ENCODE data around the gene CRELD2.

The CRELD2 gene

GRCh38 chr22:49953680-49954344 lies 35.4 kb downstream of the CRELD2 start:
- H3K4me1 ChIP-seq (ENCODE audit: control insufficient read depth, insufficient read depth, low read length), result no peaks in the 10 kb centered on the region
- H3K9ac ChIP-seq (ENCODE audit: low read depth, low read length), result no peak overlapping the region

GRCh38 chr22:49954354-49954753 lies 35.9 kb downstream of the CRELD2 start:
- Histone ChIP-seq H3K4me1 (ENCODE audit: control insufficient read depth, insufficient read depth, low read length) (no peaks in the 10 kb centered on the region), H3K27me3 (ENCODE audit: control insufficient read depth, insufficient read depth, low read length) (no peaks in the 10 kb centered on the region), H3K36me3 (ENCODE audit: control insufficient read depth, insufficient read depth, low read length) (no peaks in the 10 kb centered on the region), H3K9ac (ENCODE audit: low read depth, low read length) (no peak overlapping the region), H3K9me3 (ENCODE audit: control insufficient read depth, insufficient read depth, low read length) (no peaks in the 10 kb centered on the region), H3K4me3 (ENCODE audit: low read depth, low read length) (no peak overlapping the region)

More at GRCh38 chr22:49953680-49954344, 35.4 kb downstream of the CRELD2 start:
- Histone ChIP-seq H3K9me3 (ENCODE audit: control insufficient read depth, insufficient read depth, low read length) (no peaks in the 10 kb centered on the region), H3K36me3 (ENCODE audit: control insufficient read depth, insufficient read depth, low read length) (no peaks in the 10 kb centered on the region), H3K27me3 (ENCODE audit: control insufficient read depth, insufficient read depth, low read length) (no peaks in the 10 kb centered on the region), H3K4me3 (ENCODE audit: low read depth, low read length) (no peak overlapping the region)

- Histone ChIP-seq H3K4me1 (ENCODE audit: control insufficient read depth, insufficient read depth, low read length) (no peaks in the 10 kb centered on the region), H3K9ac (ENCODE audit: low read depth, low read length) (no peak overlapping the region), H3K9me3 (ENCODE audit: control insufficient read depth, insufficient read depth, low read length) (no peaks in the 10 kb centered on the region), H3K27me3 (ENCODE audit: control insufficient read depth, insufficient read depth, low read length) (no peaks in the 10 kb centered on the region), H3K36me3 (ENCODE audit: control insufficient read depth, insufficient read depth, low read length) (no peaks in the 10 kb centered on the region), H3K4me3 (ENCODE audit: low read depth, low read length) (no peak overlapping the region)
Observed at GRCh38 chr22:49954991-49955580, 36.7 kb downstream of the CRELD2 start.

GRCh38 chr22:49955581-49956417 lies 37.4 kb downstream of the CRELD2 start:
- Histone ChIP-seq H3K9me3 (ENCODE audit: control insufficient read depth, insufficient read depth, low read length) (no peaks in the 10 kb centered on the region), H3K4me1 (ENCODE audit: control insufficient read depth, insufficient read depth, low read length) (no peaks in the 10 kb centered on the region), H3K27me3 (ENCODE audit: control insufficient read depth, insufficient read depth, low read length) (no peaks in the 10 kb centered on the region), H3K9ac (ENCODE audit: low read depth, low read length) (no peak overlapping the region), H3K4me3 (ENCODE audit: low read depth, low read length) (no peak overlapping the region), H3K36me3 (ENCODE audit: control insufficient read depth, insufficient read depth, low read length) (no peaks in the 10 kb centered on the region)

- Histone ChIP-seq H3K4me3 (ENCODE audit: low read depth, low read length) (no peak overlapping the region), H3K27me3 (ENCODE audit: control insufficient read depth, insufficient read depth, low read length) (no peaks in the 10 kb centered on the region), H3K36me3 (ENCODE audit: control insufficient read depth, insufficient read depth, low read length) (no peaks in the 10 kb centered on the region), H3K9me3 (ENCODE audit: control insufficient read depth, insufficient read depth, low read length) (no peaks in the 10 kb centered on the region), H3K9ac (ENCODE audit: low read depth, low read length) (no peak overlapping the region), H3K4me1 (ENCODE audit: control insufficient read depth, insufficient read depth, low read length) (no peaks in the 10 kb centered on the region)
Observed at GRCh38 chr22:49956418-49956770, 38.0 kb downstream of the CRELD2 start.

GRCh38 chr22:49956914-49957825 lies 38.7 kb downstream of the CRELD2 start:
- peaks cover 4% of the 10 kb centered on the region for H3K36me3 ChIP-seq (ENCODE audit: control insufficient read depth, insufficient read depth, low read length)

GRCh38 chr22:49957826-49958365 lies 39.5 kb downstream of the CRELD2 start:
- H3K36me3 ChIP-seq (ENCODE audit: control insufficient read depth, insufficient read depth, low read length), result peaks cover 9% of the 10 kb centered on the region
- no peak overlapping the region for H3K9ac ChIP-seq (ENCODE audit: low read depth, low read length)
- H3K4me1 ChIP-seq (ENCODE audit: control insufficient read depth, insufficient read depth, low read length), result no peaks in the 10 kb centered on the region
- no peaks in the 10 kb centered on the region for H3K27me3 ChIP-seq (ENCODE audit: control insufficient read depth, insufficient read depth, low read length)
- H3K4me3 ChIP-seq (ENCODE audit: low read depth, low read length), result no peak overlapping the region
- H3K9me3 ChIP-seq (ENCODE audit: control insufficient read depth, insufficient read depth, low read length), result no peaks in the 10 kb centered on the region

More at GRCh38 chr22:49956914-49957825, 38.7 kb downstream of the CRELD2 start:
- no peaks in the 10 kb centered on the region for H3K27me3 ChIP-seq (ENCODE audit: control insufficient read depth, insufficient read depth, low read length)
- no peaks in the 10 kb centered on the region for H3K4me1 ChIP-seq (ENCODE audit: control insufficient read depth, insufficient read depth, low read length)
- H3K9ac ChIP-seq (ENCODE audit: low read depth, low read length), result no peak overlapping the region
- no peaks in the 10 kb centered on the region for H3K9me3 ChIP-seq (ENCODE audit: control insufficient read depth, insufficient read depth, low read length)
- H3K4me3 ChIP-seq (ENCODE audit: low read depth, low read length), result no peak overlapping the region

- Histone ChIP-seq H3K27me3 (ENCODE audit: control insufficient read depth, insufficient read depth, low read length) (no peaks in the 10 kb centered on the region), H3K4me3 (ENCODE audit: low read depth, low read length) (no peak overlapping the region), H3K9me3 (ENCODE audit: control insufficient read depth, insufficient read depth, low read length) (no peaks in the 10 kb centered on the region), H3K4me1 (ENCODE audit: control insufficient read depth, insufficient read depth, low read length) (no peaks in the 10 kb centered on the region), H3K36me3 (ENCODE audit: control insufficient read depth, insufficient read depth, low read length) (peaks cover 15% of the 10 kb centered on the region), H3K9ac (ENCODE audit: low read depth, low read length) (no peak overlapping the region)
Observed at GRCh38 chr22:49958366-49958921, 40.0 kb downstream of the CRELD2 start.

- Histone ChIP-seq H3K27me3 (ENCODE audit: control insufficient read depth, insufficient read depth, low read length) (no peaks in the 10 kb centered on the region), H3K9ac (ENCODE audit: low read depth, low read length) (no peak overlapping the region), H3K4me3 (ENCODE audit: low read depth, low read length) (peak overlapping the region; percentile 82), H3K9me3 (ENCODE audit: control insufficient read depth, insufficient read depth, low read length) (no peaks in the 10 kb centered on the region), H3K36me3 (ENCODE audit: control insufficient read depth, insufficient read depth, low read length) (peaks cover 20% of the 10 kb centered on the region), H3K4me1 (ENCODE audit: control insufficient read depth, insufficient read depth, low read length) (no peaks in the 10 kb centered on the region)
Observed at GRCh38 chr22:49958931-49959781, 40.7 kb downstream of the CRELD2 start.

- Histone ChIP-seq H3K4me1 (ENCODE audit: control insufficient read depth, insufficient read depth, low read length) (no peaks in the 10 kb centered on the region), H3K4me3 (ENCODE audit: low read depth, low read length) (peak overlapping the region; percentile 82), H3K27me3 (ENCODE audit: control insufficient read depth, insufficient read depth, low read length) (no peaks in the 10 kb centered on the region), H3K9me3 (ENCODE audit: control insufficient read depth, insufficient read depth, low read length) (no peaks in the 10 kb centered on the region), H3K9ac (ENCODE audit: low read depth, low read length) (peak overlapping the region; percentile 56), H3K36me3 (ENCODE audit: control insufficient read depth, insufficient read depth, low read length) (peaks cover 21% of the 10 kb centered on the region)
Observed at GRCh38 chr22:49959782-49960158, 41.3 kb downstream of the CRELD2 start.
